NCI-H146 (cell line): ENCODE results near the gene AQP2.
"Not testable (repeated sequence)": the region's sequence is repeated elsewhere in the genome, so short reads cannot be mapped to it uniquely, and the experiment has no call there.

Source experiments
- DNase-seq: peaks from one replicate; lab custom pipeline; 2025; lab: John Stamatoyannopoulos, UW

Gene AQP2

GRCh38 chr12:49969651-49970429, 19.3 kb downstream of the AQP2 start:
- no peak for DNase-seq

GRCh38 chr12:49970658-49971057, 20.1 kb downstream of the AQP2 start:
- DNase-seq: no peak

- DNase-seq: no peak
These were observed 20.6 kb downstream of the AQP2 start for GRCh38 chr12:49971141-49971540.

- DNase-seq: no peak
These were observed 21.6 kb downstream of the AQP2 start for GRCh38 chr12:49972129-49972528.

GRCh38 chr12:49972641-49973360, 22.3 kb downstream of the AQP2 start, which contains the start of gene AQP6:
Gene AQP6, plus strand, starts transcription at chr12:49972947. Its CDS starts 227 bp downstream, at chr12:49973174.
- DNase-seq: no peak

GRCh38 chr12:49973361-49973830, 22.9 kb downstream of the AQP2 start:
- no peak for DNase-seq

GRCh38 chr12:49974231-49974675, 23.7 kb downstream of the AQP2 start:
- DNase-seq: peak; percentile 64

- no peak for DNase-seq
These were observed 24.3 kb downstream of the AQP2 start for GRCh38 chr12:49974677-49975317.

- no peak for DNase-seq
These were observed 24.8 kb downstream of the AQP2 start for GRCh38 chr12:49975318-49975761.

- DNase-seq: no peak
These were observed 26.0 kb downstream of the AQP2 start for GRCh38 chr12:49976557-49976956.

GRCh38 chr12:49978125-49978524, 27.6 kb downstream of the AQP2 start:
- DNase-seq: no peak

- DNase-seq: peak; percentile 65
These were observed 28.6 kb downstream of the AQP2 start for GRCh38 chr12:49979016-49979586.

- DNase-seq: no peak
These were observed 29.3 kb downstream of the AQP2 start for GRCh38 chr12:49979791-49980190.

- DNase-seq: no peak
These were observed 30.2 kb downstream of the AQP2 start for GRCh38 chr12:49980501-49981349.

GRCh38 chr12:49982246-49983087, 31.9 kb downstream of the AQP2 start:
- no peak for DNase-seq

GRCh38 chr12:49983892-49984291, 33.4 kb downstream of the AQP2 start:
- no peak for DNase-seq

GRCh38 chr12:49984476-49985359, 34.2 kb downstream of the AQP2 start:
- no peak for DNase-seq

GRCh38 chr12:49985981-49986380, 35.4 kb downstream of the AQP2 start:
- no peak for DNase-seq

- not testable (repeated sequence) for DNase-seq
These were observed 35.9 kb downstream of the AQP2 start for GRCh38 chr12:49986476-49986875.
